ENCODE measurements around the gene RAB34. TPM values are rescaled to one million over a fixed set of nuclear protein-coding genes. Genes with fewer than 3 reads are reported as not detected.

Gene RAB34
- total RNA-seq, 1 experiment from 2014 or later: 284 TPM

GRCh38 chr17:28760601-28761562, 43.2 kb upstream of the RAB34 start:
- intact Hi-C loops (cut with micrococcal nuclease; ENCODE audit: unreplicated experiment): loop anchor here (10.0 kb wide), 1 partner anchor 114 kb away; no protein-coding TSS in a partner anchor
- H3K4me3 ChIP-seq (ENCODE audit: low read depth in 2 of 2, low read length in 2 of 2): no peak overlapping the region
- peak; percentile 49 for ATAC-seq

GRCh38 chr17:28759256-28759865, 41.7 kb upstream of the RAB34 start:
- CTCF ChIA-PET: no interaction called here
- BruUV-seq (replicated peaks): no TSS peak
- intact Hi-C loops (cut with micrococcal nuclease; ENCODE audit: unreplicated experiment): no loop called here

More at GRCh38 chr17:28760601-28761562, 43.2 kb upstream of the RAB34 start:
- Histone ChIP-seq H3K27me3 (ENCODE audit: control insufficient read depth, insufficient read depth, low read length) (no peaks in the 10 kb centered on the region), H3K27ac (ENCODE audit: low read length) (no peak overlapping the region), H3K4me1 (ENCODE audit: control insufficient read depth, insufficient read depth, low read length) (peaks cover 17% of the 10 kb centered on the region), H3K36me3 (ENCODE audit: control insufficient read depth, insufficient read depth, low read length) (no peaks in the 10 kb centered on the region; the same call in 1 of the 2 replicates), H3K9me3 (ENCODE audit: control insufficient read depth, insufficient read depth, low read depth, low read length) (no peaks in the 10 kb centered on the region)
- no peak for DNase-seq (ENCODE audit: low read depth, low spot score)
- in situ Hi-C loops (cut with HindIII; ENCODE audit: low pct_unique_long_range_greater_than_20kb, low sequenced_read_pairs): loop anchor here (10.0 kb wide), 2 partner anchors 54 to 114 kb away; no protein-coding TSS in a partner anchor
- ChIA-PET POLR2A (interaction anchor here (0.5 kb wide), 1 partner anchor 48 kb away, joined by 8 read pairs; no protein-coding TSS in a partner anchor), CTCF (no interaction called here)
- BruUV-seq (replicated peaks): no TSS peak
- TF ChIP-seq REST (IDR thresholded peaks at IDR 0.05; ENCODE audit: insufficient read depth in 1 of 2, low read depth in 2 of 2, low read length in 1 of 2): no peak
- 0 out of 2 replicates have a peak, but pooled peaks have one; percentile 41 for TF ChIP-seq TCF7L2 (IDR thresholded peaks at IDR 0.05; ENCODE audit: low read depth, low read length)

More at GRCh38 chr17:28759256-28759865, 41.7 kb upstream of the RAB34 start:
- in situ Hi-C loops (cut with HindIII; ENCODE audit: low pct_unique_long_range_greater_than_20kb, low sequenced_read_pairs): no loop called here
- H3K4me3 ChIP-seq (ENCODE audit: low read depth in 2 of 2, low read length in 2 of 2): no peak overlapping the region
- no peaks in the 10 kb centered on the region; the same call in 1 of the 2 replicates for H3K36me3 ChIP-seq (ENCODE audit: control insufficient read depth, insufficient read depth, low read length)
- no peak overlapping the region for H3K27ac ChIP-seq (ENCODE audit: low read length)
- POLR2A ChIA-PET: no interaction called here
- no peak for ATAC-seq
- no peaks in the 10 kb centered on the region for H3K27me3 ChIP-seq (ENCODE audit: control insufficient read depth, insufficient read depth, low read length)
- no peak for DNase-seq (ENCODE audit: low read depth, low spot score)
- no peaks in the 10 kb centered on the region for H3K9me3 ChIP-seq (ENCODE audit: control insufficient read depth, insufficient read depth, low read depth, low read length)
- H3K4me1 ChIP-seq (ENCODE audit: control insufficient read depth, insufficient read depth, low read length): peaks cover 17% of the 10 kb centered on the region
- no peak for TF ChIP-seq REST (IDR thresholded peaks at IDR 0.05; ENCODE audit: insufficient read depth in 1 of 2, low read depth in 2 of 2, low read length in 1 of 2)
- TF ChIP-seq SIN3A (IDR thresholded peaks at IDR 0.05; ENCODE audit: borderline replicate concordance, insufficient read depth, low read depth, low read length): no peak
- TF ChIP-seq TCF7L2 (IDR thresholded peaks at IDR 0.05; ENCODE audit: low read depth, low read length): no peak
- TF ChIP-seq CTCF (IDR thresholded peaks at IDR 0.05): no peak
- TF ChIP-seq POLR2AphosphoS5 (IDR thresholded peaks at IDR 0.05; ENCODE audit: low read depth, low read length): no peak
